Spinal cord (tissue), 10 donors: ENCODE measurements around the gene LRRC4C. TPM values are rescaled to one million over a fixed set of nuclear protein-coding genes. Genes with fewer than 3 reads are reported as not detected.

ENCODE experiments used
- DNase-seq, 6 donors: peaks; one replicate each; pipeline versions ENCODE4 v3.0.0 to v3.0.0-alpha.2; 2013 to 2015; ENCODE audit warnings: low spot score in 6 of 6, low read depth in 4 of 6
- H3K27ac ChIP-seq: one replicate; pipeline ENCODE4 v1.5.1; 2013; ENCODE audit warnings: low read depth, low read length, control low read depth
- H3K27me3 ChIP-seq: one replicate; pipeline ENCODE4 v1.6.1; 2013; ENCODE audit warnings: low read length; ENCODE audit not compliant: control insufficient read depth, insufficient read depth
- H3K36me3 ChIP-seq: one replicate; pipeline ENCODE4 v1.6.1; 2013; ENCODE audit warnings: low read length; ENCODE audit not compliant: control insufficient read depth, insufficient read depth
- H3K4me1 ChIP-seq: one replicate; pipeline ENCODE4 v1.6.1; 2013; ENCODE audit warnings: low read length; ENCODE audit not compliant: control insufficient read depth, insufficient read depth
- H3K4me3 ChIP-seq: one replicate; pipeline ENCODE4 v1.5.1; 2013; ENCODE audit warnings: low read depth, low read length, control low read depth
- H3K9me3 ChIP-seq: one replicate; pipeline ENCODE4 v1.6.1; 2013; ENCODE audit warnings: low read length; ENCODE audit not compliant: control insufficient read depth, insufficient read depth
- WGBS: methylation state at CpG from one replicate; pipeline ENCODE4 v1.1.5; 2013; ENCODE audit warnings: missing lambda C conversion rate; ENCODE audit not compliant: insufficient coverage; 5-methylcytosine and 5-hydroxymethylcytosine counted together
- polyA plus RNA-seq, 2 donors: library from polyadenylated mRNA; unstranded; fragments of 120-200 nt; gene quantifications; one replicate each; pipeline ENCODE4 v1.2.1, GENCODE V29; 2013; ENCODE audit not compliant: insufficient read length in 2 of 2
- total RNA-seq, 2 donors: library from RNA; depleted of rRNA in 1 of 2; stranded (reverse); fragments of 120-200 nt in 1 of 2; fragments of >200 nt in 1 of 2; gene quantifications; one replicate each; pipeline versions ENCODE4 v1.2.3 to v1.2.4, GENCODE V29; 2013 to 2014
- donor health status: healthy.

LRRC4C gene
- total and polyA plus RNA-seq, 4 donors: 25.6 to 54.9 (median 39.0) TPM

DNA sequence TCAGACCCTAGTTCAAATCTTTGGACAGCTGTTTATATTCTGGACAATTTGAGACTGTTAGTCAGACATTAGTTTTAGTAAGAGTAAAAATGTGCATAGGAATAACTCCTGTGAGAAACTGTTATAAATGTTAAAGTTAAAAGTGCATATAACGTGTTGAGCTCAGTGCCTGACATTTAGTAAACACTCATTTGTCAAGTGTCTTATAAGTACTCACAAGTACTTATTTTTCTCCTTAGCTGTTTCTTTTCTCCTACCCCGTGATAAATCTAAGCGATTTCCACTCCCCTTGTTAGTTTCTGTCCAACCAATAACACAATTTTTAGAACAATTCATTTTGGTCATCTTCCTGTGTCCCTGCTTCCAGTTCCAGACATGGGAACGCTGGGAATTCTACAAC lies 59.3 kb downstream of the LRRC4C start:
- Histone ChIP-seq H3K4me1 (no peaks in the 10 kb centered on the region), H3K36me3 (no peaks in the 10 kb centered on the region), H3K27me3 (no peaks in the 10 kb centered on the region), H3K4me3 (no peak overlapping the region), H3K9me3 (no peaks in the 10 kb centered on the region), H3K27ac (no peak overlapping the region)
- WGBS: 20% methylated on average over 1 of the region's 4 CpGs
- no peak for DNase-seq

- Histone ChIP-seq H3K27me3 (no peaks in the 10 kb centered on the region), H3K4me1 (no peaks in the 10 kb centered on the region), H3K36me3 (no peaks in the 10 kb centered on the region), H3K9me3 (no peaks in the 10 kb centered on the region), H3K27ac (no peak overlapping the region), H3K4me3 (no peak overlapping the region)
- WGBS: 33% methylated on average over 1 of the region's 2 CpGs
- peak in 1 of 6 donors; percentile 68 for DNase-seq
Measured at GRCh38 chr11:41399323-41399722, 60.1 kb downstream of the LRRC4C start.

DNA sequence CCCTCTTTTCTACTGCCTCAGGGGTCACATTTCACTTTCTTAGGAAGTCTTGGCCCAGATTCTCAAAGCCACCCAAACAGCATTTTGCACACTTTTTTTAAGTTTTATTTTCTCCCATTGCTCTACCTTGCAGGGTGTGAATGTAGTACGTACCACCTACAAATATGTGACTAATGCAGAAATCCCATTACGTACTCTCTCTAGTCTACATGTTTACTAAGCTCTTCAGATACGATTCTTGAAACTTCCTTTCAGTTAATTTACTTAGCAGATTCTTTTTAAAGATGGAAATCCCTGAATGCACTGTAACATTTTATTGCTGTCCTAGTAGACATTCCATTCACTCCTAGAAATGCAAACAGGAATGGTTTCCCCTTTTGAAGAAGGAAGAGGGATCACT lies 61.3 kb downstream of the LRRC4C start:
- H3K27ac ChIP-seq: no peak overlapping the region
- no peak for DNase-seq
- H3K4me3 ChIP-seq: no peak overlapping the region
- H3K36me3 ChIP-seq: no peaks in the 10 kb centered on the region
- H3K9me3 ChIP-seq: no peaks in the 10 kb centered on the region
- 60% methylated on average over 1 of the region's 3 CpGs for WGBS
- no peaks in the 10 kb centered on the region for H3K4me1 ChIP-seq
- no peaks in the 10 kb centered on the region for H3K27me3 ChIP-seq

DNA sequence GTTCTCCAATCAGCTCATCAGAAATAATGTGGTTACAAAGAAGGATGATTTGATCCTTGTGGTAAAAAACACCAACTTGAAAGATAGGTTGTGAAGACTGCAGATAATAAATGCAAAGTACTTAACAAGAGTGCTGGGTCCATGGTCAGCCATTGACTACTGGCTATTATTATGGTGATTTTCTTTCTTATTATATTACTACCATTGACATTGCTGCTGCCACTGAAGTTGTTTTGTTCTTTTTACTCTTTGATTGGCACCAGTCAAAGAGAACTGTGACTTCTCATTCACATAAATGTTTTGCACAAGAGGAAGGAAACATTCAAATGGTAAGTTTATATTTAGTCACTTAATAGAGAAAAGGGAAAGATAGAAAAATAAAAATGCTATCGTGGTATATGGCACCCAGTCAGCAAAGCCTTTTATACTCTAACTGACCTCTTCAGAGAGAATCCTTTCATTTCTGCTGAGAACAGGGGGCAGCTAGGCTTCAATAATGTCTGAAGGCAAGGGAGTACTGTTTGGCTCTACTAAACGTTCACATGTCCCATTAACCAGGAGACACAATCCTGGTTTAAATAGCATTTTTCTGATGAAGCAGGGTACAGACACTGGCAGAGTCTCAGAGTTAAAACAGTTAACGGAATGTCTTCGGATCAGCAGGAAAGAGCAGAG lies 64.8 kb downstream of the LRRC4C start:
- Histone ChIP-seq H3K9me3 (no peaks in the 10 kb centered on the region), H3K27ac (no peak overlapping the region), H3K4me3 (no peak overlapping the region), H3K4me1 (no peaks in the 10 kb centered on the region), H3K27me3 (no peaks in the 10 kb centered on the region), H3K36me3 (no peaks in the 10 kb centered on the region)
- no peak for DNase-seq
- WGBS: 22% methylated on average over 3 of the region's 4 CpGs

- Histone ChIP-seq H3K36me3 (no peaks in the 10 kb centered on the region), H3K9me3 (no peaks in the 10 kb centered on the region), H3K27me3 (no peaks in the 10 kb centered on the region), H3K27ac (no peak overlapping the region), H3K4me3 (no peak overlapping the region), H3K4me1 (no peaks in the 10 kb centered on the region)
- no peak for DNase-seq
Measured at GRCh38 chr11:41392596-41392995, 66.9 kb downstream of the LRRC4C start.

- Histone ChIP-seq H3K9me3 (no peaks in the 10 kb centered on the region), H3K4me3 (no peak overlapping the region), H3K27ac (no peak overlapping the region), H3K36me3 (no peaks in the 10 kb centered on the region), H3K27me3 (no peaks in the 10 kb centered on the region), H3K4me1 (no peaks in the 10 kb centered on the region)
- DNase-seq: no peak
- WGBS: no CpG with 5 or more reads among the region's 3 CpGs
Measured at GRCh38 chr11:41389623-41390130, 69.8 kb downstream of the LRRC4C start.

GRCh38 chr11:41384329-41384728 lies 75.1 kb downstream of the LRRC4C start:
- WGBS: no CpG with 5 or more reads among the region's 1 CpG

GRCh38 chr11:41383768-41384167 lies 75.7 kb downstream of the LRRC4C start:
- no peak overlapping the region for H3K4me3 ChIP-seq
- no peak for DNase-seq
- H3K9me3 ChIP-seq: no peaks in the 10 kb centered on the region
- no peaks in the 10 kb centered on the region for H3K36me3 ChIP-seq
- no CpG with 5 or more reads among the region's 3 CpGs for WGBS
- no peaks in the 10 kb centered on the region for H3K4me1 ChIP-seq
- no peaks in the 10 kb centered on the region for H3K27me3 ChIP-seq
- no peak overlapping the region for H3K27ac ChIP-seq

More at GRCh38 chr11:41384329-41384728, 75.1 kb downstream of the LRRC4C start:
- Histone ChIP-seq H3K4me3 (no peak overlapping the region), H3K27ac (no peak overlapping the region), H3K4me1 (no peaks in the 10 kb centered on the region), H3K36me3 (no peaks in the 10 kb centered on the region), H3K9me3 (no peaks in the 10 kb centered on the region), H3K27me3 (no peaks in the 10 kb centered on the region)
- no peak for DNase-seq

- Histone ChIP-seq H3K9me3 (no peaks in the 10 kb centered on the region), H3K27ac (no peak overlapping the region), H3K4me1 (no peaks in the 10 kb centered on the region), H3K27me3 (no peaks in the 10 kb centered on the region), H3K4me3 (no peak overlapping the region), H3K36me3 (no peaks in the 10 kb centered on the region)
- WGBS: 79% methylated on average over 2 of the region's 2 CpGs
- no peak for DNase-seq
Measured at GRCh38 chr11:41382927-41383326, 76.5 kb downstream of the LRRC4C start.

DNA sequence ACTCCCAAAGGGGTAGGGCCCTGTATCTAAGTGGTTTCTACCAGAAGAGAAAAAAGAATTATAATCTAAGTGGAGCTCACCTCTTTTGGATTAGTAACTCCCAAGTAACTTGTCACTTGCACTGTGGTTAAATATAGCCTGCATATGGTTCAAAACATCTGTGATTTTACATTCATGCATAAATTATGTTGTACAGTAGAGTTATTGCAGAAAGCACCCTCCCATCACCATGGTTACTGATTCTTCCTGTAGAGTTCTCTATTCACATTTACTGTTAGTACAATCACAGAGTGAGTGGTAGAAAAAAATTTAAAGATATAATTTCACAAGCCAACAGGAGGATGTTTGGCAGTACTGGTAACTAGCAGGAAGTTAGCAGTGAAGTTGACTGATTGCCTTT lies 80.4 kb downstream of the LRRC4C start:
- DNase-seq: peak in 2 of 6 donors; percentile 60 to 81
- no peak overlapping the region for H3K4me3 ChIP-seq
- no peaks in the 10 kb centered on the region for H3K36me3 ChIP-seq
- no peaks in the 10 kb centered on the region for H3K27me3 ChIP-seq
- H3K27ac ChIP-seq: no peak overlapping the region
- no peaks in the 10 kb centered on the region for H3K9me3 ChIP-seq
- no peaks in the 10 kb centered on the region for H3K4me1 ChIP-seq
